CD14-positive monocyte (primary cell): ENCODE data around the gene STOML2. TPM values are rescaled to one million over a fixed set of nuclear protein-coding genes. Genes with fewer than 3 reads are reported as not detected.
A peak's percentile ranks its signal among the peaks of the same experiment; 100 is the strongest.

Experiments
- DNase-seq, 3 donors: peaks; one replicate each; pipeline ENCODE4 v3.0.0-alpha.2; 2011 to 2022
- H2AFZ ChIP-seq: 2 replicates; pipeline ENCODE4 v1.6.0; 2012; ENCODE audit warnings: mild to moderate bottlenecking, low read depth, low read length, inconsistent platforms; ENCODE audit not compliant: insufficient read depth, poor library complexity, severe bottlenecking
- H3K27ac ChIP-seq, 2 donors: 1 replicate in 1 of 2; 2 replicates in 1 of 2; pipeline ENCODE4 v1.5.1; 2012 to 2013; ENCODE audit warnings: low read length in 2 of 2, control low read depth in 1 of 2, inconsistent platforms in 1 of 2, low read depth in 1 of 2, mild to moderate bottlenecking in 1 of 2
- H3K27me3 ChIP-seq, 2 donors: one replicate each; pipeline versions ENCODE4 v1.6.0 to v1.6.1; 2011 to 2013; ENCODE audit warnings: low read length in 2 of 2; ENCODE audit not compliant: control insufficient read depth in 2 of 2, insufficient read depth in 2 of 2
- H3K36me3 ChIP-seq, 2 donors: replicated peaks in 1 of 2; 1 replicate in 1 of 2; 2 replicates in 1 of 2; pipeline versions ENCODE4 v1.5.1 to v1.6.1; 2012 to 2013; ENCODE audit warnings: low read length in 2 of 2, control low read depth in 1 of 2, inconsistent platforms in 1 of 2, mild to moderate bottlenecking in 1 of 2; ENCODE audit not compliant: insufficient read depth in 2 of 2, control insufficient read depth in 1 of 2
- H3K4me1 ChIP-seq, 2 donors: 1 replicate in 1 of 2; 2 replicates in 1 of 2; pipeline versions ENCODE4 v1.5.1 to v1.6.1; 2012 to 2013; ENCODE audit warnings: low read length in 2 of 2, control low read depth in 1 of 2, inconsistent platforms in 1 of 2, mild to moderate bottlenecking in 1 of 2, moderate library complexity in 1 of 2; ENCODE audit not compliant: insufficient read depth in 2 of 2, control insufficient read depth in 1 of 2
- H3K4me2 ChIP-seq: replicated peaks from 2 replicates; pipeline ENCODE3; 2012; ENCODE audit warnings: low read length, moderate library complexity, mild to moderate bottlenecking; ENCODE audit not compliant: poor library complexity, severe bottlenecking; ENCODE audit errors: extremely low read depth
- H3K4me3 ChIP-seq, 3 experiments: fragments of 200-600 bp in 1 of 3; sonication (generic) in 1 of 3; replicated peaks in 1 of 3; 1 replicate in 2 of 3; 2 replicates in 1 of 3; pipeline ENCODE4 v1.5.1; 2011 to 2013; ENCODE audit warnings: low read length in 3 of 3, mild to moderate bottlenecking in 3 of 3, control low read depth in 2 of 3, low read depth in 2 of 3, inconsistent platforms in 1 of 3, moderate library complexity in 1 of 3
- H3K79me2 ChIP-seq: 2 replicates; pipeline ENCODE4 v1.6.0; 2012; ENCODE audit warnings: mild to moderate bottlenecking, control low read depth, inconsistent platforms, low read length, moderate library complexity; ENCODE audit not compliant: insufficient read depth
- H3K9ac ChIP-seq: 2 replicates; pipeline ENCODE4 v1.6.0; 2017; ENCODE audit warnings: low read length, mild to moderate bottlenecking; ENCODE audit not compliant: insufficient read depth, poor library complexity, severe bottlenecking
- H3K9me3 ChIP-seq, 2 donors: replicated peaks in 1 of 2; 1 replicate in 1 of 2; 2 replicates in 1 of 2; pipeline versions ENCODE4 v1.5.1 to v1.6.1; 2012 to 2013; ENCODE audit warnings: low read length in 2 of 2, control low read depth in 1 of 2; ENCODE audit not compliant: control insufficient read depth in 1 of 2, insufficient read depth in 1 of 2
- H4K20me1 ChIP-seq: 2 replicates; pipeline ENCODE4 v1.6.0; 2012; ENCODE audit warnings: mild to moderate bottlenecking, low read length, control low read depth, moderate library complexity; ENCODE audit not compliant: insufficient read depth
- H3K27ac Mint-ChIP-seq, 7 donors: one replicate each; pipeline ENCODE4 v1.8.0; 2020; ENCODE audit warnings: mild to moderate bottlenecking in 7 of 7, mixed read lengths in 7 of 7, moderate library complexity in 6 of 7, inconsistent platforms in 2 of 7
- H3K27me3 Mint-ChIP-seq, 3 donors: one replicate each; pipeline ENCODE4 v1.8.0; 2021 to 2022; ENCODE audit warnings: low read depth in 3 of 3, mild to moderate bottlenecking in 3 of 3, mixed read lengths in 3 of 3, moderate library complexity in 3 of 3, inconsistent platforms in 1 of 3
- H3K36me3 Mint-ChIP-seq, 2 donors: one replicate each; pipeline ENCODE4 v1.8.0; 2020; ENCODE audit warnings: mixed read lengths in 2 of 2, inconsistent platforms in 1 of 2, mild to moderate bottlenecking in 1 of 2
- H3K4me1 Mint-ChIP-seq: one replicate; pipeline ENCODE4 v1.8.0; 2020; ENCODE audit warnings: mild to moderate bottlenecking, mixed read lengths
- H3K4me3 Mint-ChIP-seq, 2 donors: one replicate each; pipeline ENCODE4 v1.8.0; 2020; ENCODE audit warnings: mild to moderate bottlenecking in 2 of 2, mixed read lengths in 2 of 2, moderate library complexity in 1 of 2
- H3K9me3 Mint-ChIP-seq, 7 donors: one replicate each; pipeline ENCODE4 v1.8.0; 2020 to 2022; ENCODE audit warnings: mixed read lengths in 7 of 7, mild to moderate bottlenecking in 6 of 7, moderate library complexity in 6 of 7, inconsistent platforms in 2 of 7
- WGBS: methylation state at CpG from one replicate; pipeline ENCODE4 v1.1.5; 2013; ENCODE audit warnings: missing lambda C conversion rate; ENCODE audit not compliant: insufficient coverage; 5-methylcytosine and 5-hydroxymethylcytosine counted together
- intact Hi-C, 2 donors: fragments of 100-400 bp; cut with micrococcal nuclease; formaldehyde crosslinking; loops; one replicate each; pipeline versions ENCODE4 v1.15.0 to v1.15.1; 2023
- polyA plus RNA-seq, 3 donors: library from polyadenylated mRNA; depleted of rRNA in 1 of 3; unstranded in 2 of 3; stranded (reverse) in 1 of 3; fragments of 300-500 nt in 2 of 3; fragments of >200 nt in 1 of 3; fragmentation: Illumina TruSeq in 2 of 3; gene quantifications; 1 replicate in 2 of 3; 2 replicates in 1 of 3; pipeline ENCODE4 v1.2.3, GENCODE V29; 2012 to 2021
- TF ChIP-seq, protein P1 (sequence below): fragments of 200-600 bp; IDR thresholded peaks from one replicate; pipeline ENCODE4 v1.8.0; 2022; ENCODE audit warnings: antibody characterized with exemption, mild to moderate bottlenecking

The STOML2 gene
- polyA plus RNA-seq, 3 donors: 45.5 to 62.0 (median 50.3) TPM

DNA sequence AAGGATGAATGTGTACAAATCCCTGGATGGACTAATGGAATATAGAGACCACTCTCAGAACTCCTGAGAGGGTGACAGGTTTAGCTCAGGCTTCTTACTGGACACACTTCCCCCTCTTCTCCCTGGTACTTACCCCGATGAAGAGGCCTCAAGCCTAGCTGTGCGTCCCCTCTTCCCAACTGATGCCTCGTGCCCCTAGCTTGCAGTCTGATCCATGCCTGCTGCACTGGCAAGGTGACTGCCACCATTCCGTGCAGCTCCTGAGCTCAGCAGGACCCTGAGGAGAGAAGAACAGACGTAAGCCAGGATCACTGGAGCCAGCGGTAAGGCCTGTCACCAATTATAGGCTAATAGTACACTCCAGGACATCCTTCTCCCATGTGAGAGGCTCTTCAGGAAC lies 5.5 kb upstream of the STOML2 start:
- Histone ChIP-seq H3K4me3 (no peak overlapping the region), H3K36me3 (peaks cover 49 to 59% of the 10 kb centered on the region in 2 donors), H4K20me1 (peaks cover 95% of the 10 kb centered on the region), H3K27ac (peak overlapping the region in 1 of 2 donors; percentile 46), H3K27me3 (no peaks in the 10 kb centered on the region), H3K9ac (no peak overlapping the region), H3K79me2 (peaks cover 53% of the 10 kb centered on the region), H2AFZ (no peak overlapping the region), H3K4me1 (peaks cover 45 to 51% of the 10 kb centered on the region in 2 donors), H3K9me3 (no peaks in the 10 kb centered on the region), H3K4me2 (no peak overlapping the region)
- peaks cover 50% of the 10 kb centered on the region for H3K4me1 Mint-ChIP-seq
- no peak overlapping the region for H3K4me3 Mint-ChIP-seq
- intact Hi-C loops: no loop called here
- peaks cover 45 to 75% of the 10 kb centered on the region in 2 donors for H3K36me3 Mint-ChIP-seq
- no peak for DNase-seq
- peaks cover 0 to 1% (median 0%) of the 10 kb centered on the region in 7 donors for H3K9me3 Mint-ChIP-seq
- H3K27ac Mint-ChIP-seq: peak overlapping the region in 5 of 7 donors; percentile 0 to 73 (median 58)
- WGBS: 84% methylated on average over 5 of the region's 6 CpGs
- H3K27me3 Mint-ChIP-seq: peaks cover 0 to 8% (median 0%) of the 10 kb centered on the region in 3 donors
- TF ChIP-seq, protein P1, sequence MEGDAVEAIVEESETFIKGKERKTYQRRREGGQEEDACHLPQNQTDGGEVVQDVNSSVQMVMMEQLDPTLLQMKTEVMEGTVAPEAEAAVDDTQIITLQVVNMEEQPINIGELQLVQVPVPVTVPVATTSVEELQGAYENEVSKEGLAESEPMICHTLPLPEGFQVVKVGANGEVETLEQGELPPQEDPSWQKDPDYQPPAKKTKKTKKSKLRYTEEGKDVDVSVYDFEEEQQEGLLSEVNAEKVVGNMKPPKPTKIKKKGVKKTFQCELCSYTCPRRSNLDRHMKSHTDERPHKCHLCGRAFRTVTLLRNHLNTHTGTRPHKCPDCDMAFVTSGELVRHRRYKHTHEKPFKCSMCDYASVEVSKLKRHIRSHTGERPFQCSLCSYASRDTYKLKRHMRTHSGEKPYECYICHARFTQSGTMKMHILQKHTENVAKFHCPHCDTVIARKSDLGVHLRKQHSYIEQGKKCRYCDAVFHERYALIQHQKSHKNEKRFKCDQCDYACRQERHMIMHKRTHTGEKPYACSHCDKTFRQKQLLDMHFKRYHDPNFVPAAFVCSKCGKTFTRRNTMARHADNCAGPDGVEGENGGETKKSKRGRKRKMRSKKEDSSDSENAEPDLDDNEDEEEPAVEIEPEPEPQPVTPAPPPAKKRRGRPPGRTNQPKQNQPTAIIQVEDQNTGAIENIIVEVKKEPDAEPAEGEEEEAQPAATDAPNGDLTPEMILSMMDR: no peak

GRCh38 chr9:35107297-35108290 lies 4.7 kb upstream of the STOML2 start:
- H3K27me3 ChIP-seq: no peaks in the 10 kb centered on the region
- 84% methylated on average over 8 of the region's 18 CpGs for WGBS
- no peak overlapping the region for H3K4me3 ChIP-seq
- H3K36me3 ChIP-seq: peaks cover 49 to 59% of the 10 kb centered on the region in 2 donors
- Mint-ChIP-seq H3K36me3 (peaks cover 43 to 71% of the 10 kb centered on the region in 2 donors), H3K27me3 (peaks cover 0 to 8% (median 0%) of the 10 kb centered on the region in 3 donors), H3K27ac (peak overlapping the region in 1 of 7 donors; percentile 73), H3K4me1 (peaks cover 49% of the 10 kb centered on the region), H3K4me3 (no peak overlapping the region), H3K9me3 (peaks cover 0 to 1% (median 0%) of the 10 kb centered on the region in 7 donors)
- peaks cover 91% of the 10 kb centered on the region for H4K20me1 ChIP-seq
- DNase-seq: no peak
- H3K4me1 ChIP-seq: peaks cover 40 to 51% of the 10 kb centered on the region in 2 donors
- H3K27ac ChIP-seq: peak overlapping the region in 1 of 2 donors; percentile 46
- H3K9ac ChIP-seq: no peak overlapping the region
- TF ChIP-seq, protein P1: no peak
- no peak overlapping the region for H2AFZ ChIP-seq
- H3K4me2 ChIP-seq: no peak overlapping the region
- peaks cover 47% of the 10 kb centered on the region for H3K79me2 ChIP-seq
- intact Hi-C loops: no loop called here
- H3K9me3 ChIP-seq: no peaks in the 10 kb centered on the region
